ENCODE data around the gene SESTD1.

SESTD1 gene

DNA sequence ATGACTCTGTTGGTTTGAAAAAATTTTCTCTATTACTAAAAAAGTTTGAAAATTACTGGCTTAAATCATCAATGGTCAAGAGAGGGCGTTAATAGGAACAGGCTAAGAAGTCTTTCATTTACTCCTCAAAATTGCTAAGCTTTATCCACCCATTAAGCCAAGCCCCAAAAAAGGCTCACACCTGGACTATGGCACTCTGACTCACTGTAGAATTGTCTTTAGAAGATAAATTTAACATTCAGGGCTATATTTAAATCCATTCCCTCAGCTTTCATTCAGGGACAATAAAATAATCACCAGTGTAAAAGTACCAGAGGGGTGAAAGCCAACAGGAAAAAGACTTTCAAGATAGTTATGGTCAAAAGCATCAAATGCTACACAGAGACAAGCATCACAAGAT, 80.0 kb downstream of the SESTD1 start:
- Histone ChIP-seq H2BK5ac (ENCODE audit: low read depth, low read length, poor library complexity) (no peak overlapping the region), H3K9ac (ENCODE audit: low read length) (no peak overlapping the region), H2AK5ac (ENCODE audit: low read length) (no peak overlapping the region), H3K4me3 (ENCODE audit: low read depth, low read length) (no peak overlapping the region), H3K18ac (ENCODE audit: low read length) (no peak overlapping the region), H3K79me1 (ENCODE audit: low read length) (no peaks in the 10 kb centered on the region), H2BK120ac (ENCODE audit: insufficient read depth, low read length, poor library complexity) (no peak overlapping the region), H3K4me1 (ENCODE audit: control insufficient read depth in 1 of 2, insufficient read depth in 2 of 2, low read length in 2 of 2) (peaks cover 0 to 1% of the 10 kb centered on the region in 2 experiments), H3K9me3 (ENCODE audit: insufficient read depth, low read depth, low read length) (peaks cover 1% of the 10 kb centered on the region), H3K14ac (ENCODE audit: low read length) (no peak overlapping the region), H4K12ac (ENCODE audit: low read depth, low read length) (no peak overlapping the region), H3K4me2 (ENCODE audit: low read length) (no peak overlapping the region), H3K36me3 (ENCODE audit: control insufficient read depth in 1 of 2, insufficient read depth in 2 of 2, low read length in 2 of 2) (no peaks in the 10 kb centered on the region), H4K91ac (ENCODE audit: low read depth, low read length) (no peak overlapping the region), H3K27ac (ENCODE audit: low read depth, low read length) (no peak overlapping the region), H3K79me2 (ENCODE audit: control insufficient read depth, insufficient read depth, low read length, poor library complexity) (no peaks in the 10 kb centered on the region), H2BK12ac (ENCODE audit: low read length) (no peak overlapping the region), H3K23ac (ENCODE audit: low read length) (no peak overlapping the region), H3K4ac (ENCODE audit: low read depth, low read length) (no peak overlapping the region), H2AFZ (ENCODE audit: insufficient read depth, low read length, poor library complexity) (no peak overlapping the region), H3K27me3 (ENCODE audit: insufficient read depth, low read length) (no peaks in the 10 kb centered on the region), H4K8ac (ENCODE audit: low read depth, low read length) (no peak overlapping the region)
- no CpG with 5 or more reads among the region's 1 CpG for WGBS (ENCODE audit: extremely low coverage, insufficient coverage, insufficient read length)
- DNase-seq: no peak

DNA sequence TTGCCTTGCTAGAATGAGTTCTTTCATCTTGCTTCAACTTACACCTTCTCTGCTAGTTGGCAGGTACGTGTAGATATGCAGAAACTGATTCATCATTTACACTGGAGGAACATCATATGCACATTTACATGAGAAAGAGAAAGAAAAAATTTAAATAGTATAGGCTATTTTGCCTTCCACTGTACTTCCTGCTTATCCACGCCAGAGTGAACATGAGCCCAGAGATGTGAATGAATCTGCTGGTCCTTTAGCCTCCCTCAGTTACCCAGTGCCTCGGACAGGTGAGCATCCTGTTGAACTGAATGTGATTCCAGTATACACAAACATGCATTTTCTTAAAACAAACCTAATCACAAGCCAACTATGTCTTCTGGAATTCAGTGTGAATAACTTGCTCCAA, 83.6 kb downstream of the SESTD1 start:
- Histone ChIP-seq H3K14ac (ENCODE audit: low read length) (no peak overlapping the region), H3K79me1 (ENCODE audit: low read length) (no peaks in the 10 kb centered on the region), H3K9ac (ENCODE audit: low read length) (no peak overlapping the region), H2AK5ac (ENCODE audit: low read length) (no peak overlapping the region), H4K12ac (ENCODE audit: low read depth, low read length) (no peak overlapping the region), H3K79me2 (ENCODE audit: control insufficient read depth, insufficient read depth, low read length, poor library complexity) (no peaks in the 10 kb centered on the region), H4K91ac (ENCODE audit: low read depth, low read length) (no peak overlapping the region), H2BK5ac (ENCODE audit: low read depth, low read length, poor library complexity) (no peak overlapping the region), H3K4me2 (ENCODE audit: low read length) (no peak overlapping the region), H2BK120ac (ENCODE audit: insufficient read depth, low read length, poor library complexity) (no peak overlapping the region), H2BK12ac (ENCODE audit: low read length) (no peak overlapping the region), H3K4me3 (ENCODE audit: low read depth, low read length) (no peak overlapping the region), H3K4me1 (ENCODE audit: control insufficient read depth in 1 of 2, insufficient read depth in 2 of 2, low read length in 2 of 2) (peaks cover 0 to 1% of the 10 kb centered on the region in 2 experiments), H3K4ac (ENCODE audit: low read depth, low read length) (no peak overlapping the region), H3K27ac (ENCODE audit: low read depth, low read length) (no peak overlapping the region), H3K9me3 (ENCODE audit: insufficient read depth, low read depth, low read length) (no peaks in the 10 kb centered on the region), H3K36me3 (ENCODE audit: control insufficient read depth in 1 of 2, insufficient read depth in 2 of 2, low read length in 2 of 2) (no peaks in the 10 kb centered on the region), H3K18ac (ENCODE audit: low read length) (no peak overlapping the region), H4K8ac (ENCODE audit: low read depth, low read length) (no peak overlapping the region), H2AFZ (ENCODE audit: insufficient read depth, low read length, poor library complexity) (no peak overlapping the region), H3K23ac (ENCODE audit: low read length) (no peak overlapping the region), H3K27me3 (ENCODE audit: insufficient read depth, low read length) (no peaks in the 10 kb centered on the region)
- WGBS (ENCODE audit: extremely low coverage, insufficient coverage, insufficient read length): no CpG with 5 or more reads among the region's 3 CpGs
- peak in 1 of 2 donors; percentile 29 for DNase-seq

DNA sequence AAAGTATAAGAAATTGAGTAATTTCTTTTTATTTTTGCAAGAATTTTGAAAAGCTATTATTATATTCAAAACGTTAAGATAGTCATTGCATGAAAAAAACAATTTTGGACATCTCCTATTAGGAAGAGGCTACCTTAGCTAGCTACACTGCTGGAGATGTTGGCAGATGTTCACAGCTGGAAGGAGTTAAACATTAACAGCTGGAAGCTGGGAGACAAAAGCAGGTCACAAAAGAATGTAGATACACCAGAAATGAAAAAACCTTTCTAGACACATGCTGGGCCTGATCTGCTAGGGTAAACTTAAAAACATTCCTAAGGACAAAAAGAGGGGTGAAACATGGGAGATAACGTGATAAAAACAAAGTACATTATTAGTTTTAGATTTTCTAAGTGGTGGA, 84.4 kb downstream of the SESTD1 start:
- Histone ChIP-seq H3K23ac (ENCODE audit: low read length) (no peak overlapping the region), H2BK12ac (ENCODE audit: low read length) (no peak overlapping the region), H2AFZ (ENCODE audit: insufficient read depth, low read length, poor library complexity) (no peak overlapping the region), H2BK120ac (ENCODE audit: insufficient read depth, low read length, poor library complexity) (no peak overlapping the region), H3K4me3 (ENCODE audit: low read depth, low read length) (no peak overlapping the region), H4K12ac (ENCODE audit: low read depth, low read length) (no peak overlapping the region), H2BK5ac (ENCODE audit: low read depth, low read length, poor library complexity) (no peak overlapping the region), H2AK5ac (ENCODE audit: low read length) (no peak overlapping the region), H3K79me2 (ENCODE audit: control insufficient read depth, insufficient read depth, low read length, poor library complexity) (no peaks in the 10 kb centered on the region), H3K9ac (ENCODE audit: low read length) (no peak overlapping the region), H3K14ac (ENCODE audit: low read length) (no peak overlapping the region), H3K27ac (ENCODE audit: low read depth, low read length) (no peak overlapping the region), H3K9me3 (ENCODE audit: insufficient read depth, low read depth, low read length) (no peaks in the 10 kb centered on the region), H3K27me3 (ENCODE audit: insufficient read depth, low read length) (no peaks in the 10 kb centered on the region), H3K36me3 (ENCODE audit: control insufficient read depth in 1 of 2, insufficient read depth in 2 of 2, low read length in 2 of 2) (no peaks in the 10 kb centered on the region), H4K8ac (ENCODE audit: low read depth, low read length) (no peak overlapping the region), H3K4me1 (ENCODE audit: control insufficient read depth in 1 of 2, insufficient read depth in 2 of 2, low read length in 2 of 2) (peaks cover 0 to 1% of the 10 kb centered on the region in 2 experiments), H3K4ac (ENCODE audit: low read depth, low read length) (no peak overlapping the region), H4K91ac (ENCODE audit: low read depth, low read length) (no peak overlapping the region), H3K79me1 (ENCODE audit: low read length) (no peaks in the 10 kb centered on the region), H3K4me2 (ENCODE audit: low read length) (no peak overlapping the region), H3K18ac (ENCODE audit: low read length) (no peak overlapping the region)
- WGBS (ENCODE audit: extremely low coverage, insufficient coverage, insufficient read length): no CpG with 5 or more reads among the region's 2 CpGs
- DNase-seq: peak in 1 of 2 donors; percentile 38

DNA sequence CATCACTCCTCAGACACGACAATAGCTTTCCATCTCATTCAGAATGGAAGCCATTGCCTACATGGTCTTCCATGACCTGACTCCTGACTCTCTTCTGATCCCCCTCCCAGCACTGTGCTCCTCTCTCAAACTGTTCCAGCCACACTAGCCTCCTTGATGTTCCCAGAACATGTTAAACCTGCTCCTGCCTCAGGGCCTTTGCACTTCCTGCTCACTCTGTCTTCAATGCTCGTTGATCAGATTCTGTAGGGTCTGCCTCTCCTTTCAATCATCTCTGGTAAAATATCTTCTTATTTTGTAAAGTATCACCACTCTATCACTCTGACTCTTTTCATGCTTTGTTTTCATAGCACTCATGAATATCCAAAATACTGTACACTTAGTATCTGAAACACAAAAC, 84.9 kb downstream of the SESTD1 start:
- no peak overlapping the region for H3K4ac ChIP-seq (ENCODE audit: low read depth, low read length)
- no peak overlapping the region for H2AFZ ChIP-seq (ENCODE audit: insufficient read depth, low read length, poor library complexity)
- H3K4me1 ChIP-seq (ENCODE audit: control insufficient read depth in 1 of 2, insufficient read depth in 2 of 2, low read length in 2 of 2): peaks cover 0 to 1% of the 10 kb centered on the region in 2 experiments
- H2BK120ac ChIP-seq (ENCODE audit: insufficient read depth, low read length, poor library complexity): no peak overlapping the region
- no peak overlapping the region for H4K12ac ChIP-seq (ENCODE audit: low read depth, low read length)
- WGBS (ENCODE audit: extremely low coverage, insufficient coverage, insufficient read length): no CpG with 5 or more reads among the region's 2 CpGs
- no peak overlapping the region for H2BK5ac ChIP-seq (ENCODE audit: low read depth, low read length, poor library complexity)
- no peaks in the 10 kb centered on the region for H3K79me2 ChIP-seq (ENCODE audit: control insufficient read depth, insufficient read depth, low read length, poor library complexity)
- no peak overlapping the region for H3K9ac ChIP-seq (ENCODE audit: low read length)
- no peaks in the 10 kb centered on the region for H3K9me3 ChIP-seq (ENCODE audit: insufficient read depth, low read depth, low read length)
- no peak overlapping the region for H3K27ac ChIP-seq (ENCODE audit: low read depth, low read length)
- H3K18ac ChIP-seq (ENCODE audit: low read length): no peak overlapping the region
- no peaks in the 10 kb centered on the region for H3K79me1 ChIP-seq (ENCODE audit: low read length)
- H3K36me3 ChIP-seq (ENCODE audit: control insufficient read depth in 1 of 2, insufficient read depth in 2 of 2, low read length in 2 of 2): peaks cover 0 to under 1% of the 10 kb centered on the region in 2 experiments
- H4K8ac ChIP-seq (ENCODE audit: low read depth, low read length): no peak overlapping the region
- no peak overlapping the region for H3K14ac ChIP-seq (ENCODE audit: low read length)
- H2AK5ac ChIP-seq (ENCODE audit: low read length): no peak overlapping the region
- no peaks in the 10 kb centered on the region for H3K27me3 ChIP-seq (ENCODE audit: insufficient read depth, low read length)
- H3K4me3 ChIP-seq (ENCODE audit: low read depth, low read length): no peak overlapping the region
- H2BK12ac ChIP-seq (ENCODE audit: low read length): no peak overlapping the region
- H3K23ac ChIP-seq (ENCODE audit: low read length): no peak overlapping the region
- no peak overlapping the region for H3K4me2 ChIP-seq (ENCODE audit: low read length)
- H4K91ac ChIP-seq (ENCODE audit: low read depth, low read length): no peak overlapping the region
- DNase-seq: peak in 1 of 2 donors; percentile 15

Data from trophoblast cell (in vitro differentiated cells and primary cell).